Testis (tissue), 3 donors: ENCODE results near the gene MTG2. TPM values are rescaled to one million over a fixed set of nuclear protein-coding genes. Genes with fewer than 3 reads are reported as not detected.

Experiments used
- DNase-seq: peaks from one replicate; pipeline ENCODE4 v3.0.0-alpha.2; 2019
- H3K27ac ChIP-seq, 2 donors: fragments of 200-600 bp; sonication (generic); one replicate each; pipeline ENCODE4 v1.5.1; 2019
- H3K27me3 ChIP-seq: fragments of 200-600 bp; sonication (generic); one replicate; pipeline ENCODE4 v1.5.1; 2019
- H3K36me3 ChIP-seq: fragments of 200-600 bp; sonication (generic); one replicate; pipeline ENCODE4 v1.5.1; 2017; ENCODE audit warnings: low read depth; ENCODE audit errors: missing control alignments
- H3K4me1 ChIP-seq: fragments of 200-600 bp; sonication (generic); one replicate; pipeline ENCODE4 v1.5.1; 2019
- H3K4me3 ChIP-seq, 2 donors: fragments of 200-600 bp; sonication (generic); one replicate each; pipeline ENCODE4 v1.5.1; 2017 to 2019
- H3K9me3 ChIP-seq: fragments of 200-600 bp; sonication (generic); one replicate; pipeline ENCODE4 v1.5.1; 2017
- POLR2A ChIP-seq: fragments of 450-650 bp; IDR thresholded peaks from one replicate; pipeline ENCODE4 v1.6.1; 2017; ENCODE audit warnings: antibody characterized with exemption, mild to moderate bottlenecking, moderate library complexity
- whole genome bisulfite sequencing, 2 donors: methylation state at CpG; one replicate each; pipeline ENCODE4 v1.1.5; 2018; 5-methylcytosine and 5-hydroxymethylcytosine counted together
- intact Hi-C: fragments of 100-400 bp; cut with DNase I; formaldehyde crosslinking; loops from one replicate; pipeline ENCODE4 v1.15.1; 2023; ENCODE audit warnings: low total_unique reads
- polyA plus RNA-seq: library from polyadenylated mRNA; stranded (reverse); fragments of 350-450 nt; fragmentation: Illumina TruSeq; extraction: RNeasy Lipid Tissue Mini Kit (QIAGEN cat#74804); gene quantifications from one replicate; pipeline ENCODE4 v1.2.3, GENCODE V29; 2014; ENCODE audit warnings: low read depth, low replicate concordance; ENCODE audit not compliant: insufficient read depth
- total RNA-seq, 2 donors: library from RNA; depleted of rRNA; stranded (reverse); fragments of >200 nt; gene quantifications; one replicate each; pipeline ENCODE4 v1.2.3, GENCODE V29; 2016
- TF ChIP-seq, protein P1 (sequence below), 3 experiments: fragments of 450-650 bp in 2 of 3; fragments of 200-600 bp in 1 of 3; sonication (generic) in 1 of 3; IDR thresholded peaks; one replicate each; pipeline ENCODE4 v1.5.1; 2016 to 2019; ENCODE audit warnings: antibody characterized with exemption in 3 of 3, mild to moderate bottlenecking in 2 of 3, moderate library complexity in 1 of 3

Gene MTG2
- total and polyA plus RNA-seq, 3 donors from 2014 or later, result 53.3 to 76.8 (median 61.9) TPM

GRCh38 chr20:62191781-62192559, 9.1 kb downstream of the MTG2 start:
- Histone ChIP-seq H3K4me3 (no peak overlapping the region), H3K27ac (no peak overlapping the region), H3K36me3 (no peaks in the 10 kb centered on the region), H3K9me3 (no peaks in the 10 kb centered on the region), H3K4me1 (peaks cover 2% of the 10 kb centered on the region), H3K27me3 (no peaks in the 10 kb centered on the region)
- no peak for DNase-seq
- WGBS, 2 donors, result 84 to 86% methylated on average over 12 to 14 of the region's 14 CpGs
- TF ChIP-seq POLR2A, result no peak
- TF ChIP-seq, protein P1, sequence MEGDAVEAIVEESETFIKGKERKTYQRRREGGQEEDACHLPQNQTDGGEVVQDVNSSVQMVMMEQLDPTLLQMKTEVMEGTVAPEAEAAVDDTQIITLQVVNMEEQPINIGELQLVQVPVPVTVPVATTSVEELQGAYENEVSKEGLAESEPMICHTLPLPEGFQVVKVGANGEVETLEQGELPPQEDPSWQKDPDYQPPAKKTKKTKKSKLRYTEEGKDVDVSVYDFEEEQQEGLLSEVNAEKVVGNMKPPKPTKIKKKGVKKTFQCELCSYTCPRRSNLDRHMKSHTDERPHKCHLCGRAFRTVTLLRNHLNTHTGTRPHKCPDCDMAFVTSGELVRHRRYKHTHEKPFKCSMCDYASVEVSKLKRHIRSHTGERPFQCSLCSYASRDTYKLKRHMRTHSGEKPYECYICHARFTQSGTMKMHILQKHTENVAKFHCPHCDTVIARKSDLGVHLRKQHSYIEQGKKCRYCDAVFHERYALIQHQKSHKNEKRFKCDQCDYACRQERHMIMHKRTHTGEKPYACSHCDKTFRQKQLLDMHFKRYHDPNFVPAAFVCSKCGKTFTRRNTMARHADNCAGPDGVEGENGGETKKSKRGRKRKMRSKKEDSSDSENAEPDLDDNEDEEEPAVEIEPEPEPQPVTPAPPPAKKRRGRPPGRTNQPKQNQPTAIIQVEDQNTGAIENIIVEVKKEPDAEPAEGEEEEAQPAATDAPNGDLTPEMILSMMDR (IDR thresholded peaks at IDR 0.05), result no peak
- intact Hi-C loops, result no loop called here

GRCh38 chr20:62192635-62193034, 9.8 kb downstream of the MTG2 start:
- DNase-seq, result no peak
- H3K36me3 ChIP-seq, result no peaks in the 10 kb centered on the region

GRCh38 chr20:62193079-62194025, 10.5 kb downstream of the MTG2 start:
- Histone ChIP-seq H3K4me1 (no peaks in the 10 kb centered on the region), H3K4me3 (no peak overlapping the region), H3K9me3 (no peaks in the 10 kb centered on the region), H3K36me3 (no peaks in the 10 kb centered on the region), H3K27ac (no peak overlapping the region), H3K27me3 (no peaks in the 10 kb centered on the region)
- TF ChIP-seq POLR2A, result no peak
- TF ChIP-seq, protein P1 (IDR thresholded peaks at IDR 0.05), result no peak
- DNase-seq, result no peak
- intact Hi-C loops, result no loop called here
- 75 to 88% methylated on average over 26 to 29 of the region's 29 CpGs for WGBS, 2 donors

More at GRCh38 chr20:62192635-62193034, 9.8 kb downstream of the MTG2 start:
- Histone ChIP-seq H3K27ac (no peak overlapping the region), H3K4me3 (no peak overlapping the region), H3K27me3 (no peaks in the 10 kb centered on the region), H3K4me1 (no peaks in the 10 kb centered on the region), H3K9me3 (no peaks in the 10 kb centered on the region)
- intact Hi-C loops, result no loop called here
- TF ChIP-seq, protein P1 (IDR thresholded peaks at IDR 0.05), result no peak
- no peak for TF ChIP-seq POLR2A
- 59 to 72% methylated on average over 8 to 10 of the region's 10 CpGs for WGBS, 2 donors

DNA sequence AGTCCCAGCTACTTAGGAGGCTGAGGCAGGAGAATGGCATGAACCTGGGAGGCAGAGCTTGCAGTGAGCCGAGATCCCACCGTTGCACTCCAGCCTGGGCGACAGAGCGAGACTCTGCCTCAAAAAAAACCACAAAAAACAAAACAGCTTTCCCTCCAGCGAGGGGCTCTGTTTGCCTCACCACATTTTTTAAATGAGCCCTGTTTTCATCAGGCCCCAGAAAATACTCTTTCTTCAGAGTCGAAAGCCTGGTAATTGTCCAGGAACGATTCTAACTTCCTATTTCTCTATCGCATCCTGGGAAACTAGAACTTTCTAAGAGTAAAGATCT, 12.2 kb downstream of the MTG2 start:
- Histone ChIP-seq H3K27me3 (no peaks in the 10 kb centered on the region), H3K4me1 (no peaks in the 10 kb centered on the region), H3K27ac (no peak overlapping the region), H3K9me3 (no peaks in the 10 kb centered on the region), H3K36me3 (no peaks in the 10 kb centered on the region), H3K4me3 (no peak overlapping the region)
- DNase-seq, result no peak
- intact Hi-C loops, result no loop called here
- WGBS, 2 donors, result 89% methylated on average over 8 of the region's 8 CpGs
- no peak for TF ChIP-seq POLR2A
- TF ChIP-seq, protein P1 (IDR thresholded peaks at IDR 0.05), result no peak
